KMS-11 (cell line): ENCODE data around the gene SLC22A23.

ENCODE experiments used
- H2AFZ ChIP-seq: fragments of 200-600 bp; sonication (generic); 2 replicates; pipeline ENCODE4 v1.6.1; 2016; ENCODE audit warnings: antibody characterized with exemption, mixed run types, low read depth
- H3K27ac ChIP-seq: fragments of 200-600 bp; sonication (generic); 2 replicates; pipeline ENCODE4 v1.6.1; 2016; ENCODE audit warnings: mild to moderate bottlenecking, mixed run types
- H3K27me3 ChIP-seq: fragments of 200-600 bp; sonication (generic); 2 replicates; pipeline ENCODE4 v1.6.1; 2017; ENCODE audit warnings: mild to moderate bottlenecking, low read depth, mixed run types, moderate library complexity; ENCODE audit not compliant: insufficient read depth
- H3K36me3 ChIP-seq: fragments of 200-600 bp; sonication (generic); 2 replicates; pipeline ENCODE4 v1.6.1; 2017; ENCODE audit warnings: mild to moderate bottlenecking, mixed run types; ENCODE audit not compliant: insufficient read depth
- H3K4me1 ChIP-seq: fragments of 200-600 bp; sonication (generic); 2 replicates; pipeline ENCODE4 v1.6.1; 2016; ENCODE audit warnings: mild to moderate bottlenecking, low read depth, mixed run types; ENCODE audit not compliant: poor library complexity, severe bottlenecking
- H3K4me2 ChIP-seq: fragments of 200-600 bp; sonication (generic); 2 replicates; pipeline ENCODE4 v1.7.0; 2016; ENCODE audit warnings: mild to moderate bottlenecking, mixed run types
- H3K4me3 ChIP-seq: fragments of 200-600 bp; sonication (generic); IDR thresholded peaks from 2 replicates; pipeline ENCODE4 v1.6.1; 2017; ENCODE audit warnings: low read depth, low read length, mixed read lengths; ENCODE audit not compliant: insufficient read depth
- H3K79me2 ChIP-seq: fragments of 200-600 bp; sonication (generic); 2 replicates; pipeline ENCODE4 v1.6.1; 2016; ENCODE audit warnings: low read depth, mixed run types; ENCODE audit not compliant: insufficient read depth
- H3K9ac ChIP-seq: fragments of 200-600 bp; sonication (generic); 2 replicates; pipeline ENCODE4 v1.6.1; 2016; ENCODE audit warnings: mild to moderate bottlenecking, mixed run types
- H4K20me1 ChIP-seq: fragments of 200-600 bp; sonication (generic); 2 replicates; pipeline ENCODE4 v1.6.1; 2016; ENCODE audit warnings: mild to moderate bottlenecking, mixed run types; ENCODE audit not compliant: insufficient read depth
- CTCF ChIP-seq: fragments of 200-600 bp; sonication (generic); conservative IDR thresholded peaks from 2 replicates; pipeline ENCODE4 v1.6.1; 2017; ENCODE audit warnings: low read depth, mild to moderate bottlenecking, antibody characterized with exemption, low read length, moderate library complexity, mixed read lengths

SLC22A23 gene

DNA sequence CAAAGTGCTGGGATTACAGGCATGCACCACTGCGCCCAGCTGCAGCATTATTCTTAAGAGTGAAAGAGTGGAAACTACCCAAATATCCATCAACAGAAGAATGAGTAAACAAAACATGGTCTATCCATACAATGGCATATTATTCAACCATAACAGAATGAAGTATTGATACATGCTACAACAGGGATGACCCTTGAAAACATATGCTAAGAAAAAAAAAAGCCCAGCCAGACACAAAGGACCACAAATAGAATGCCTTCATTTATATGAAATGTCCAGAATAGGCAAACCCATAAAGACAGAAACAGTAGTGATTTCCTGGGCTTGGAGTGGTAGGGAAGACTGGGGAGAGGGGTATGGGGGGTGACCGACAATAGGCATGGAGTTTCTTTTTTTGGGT, 236.5 kb downstream of the SLC22A23 start:
- TF ChIP-seq CTCF, result no peak
- Histone ChIP-seq H2AFZ (no peak overlapping the region), H3K4me2 (no peak overlapping the region), H3K27ac (no peak overlapping the region), H4K20me1 (no peaks in the 10 kb centered on the region), H3K9ac (no peak overlapping the region), H3K4me1 (peaks cover 32% of the 10 kb centered on the region), H3K27me3 (no peaks in the 10 kb centered on the region), H3K4me3 (no peak overlapping the region), H3K36me3 (no peaks in the 10 kb centered on the region), H3K79me2 (no peaks in the 10 kb centered on the region)
